Measurements from ENCODE around the gene NUDT14. TPM values are rescaled to one million over a fixed set of nuclear protein-coding genes. Genes with fewer than 3 reads are reported as not detected.

NUDT14 gene
- polyA plus RNA-seq, 3 donors: 23.7 to 29.2 (median 26.2) TPM

GRCh38 chr14:105214324-105214915 lies 33.3 kb upstream of the NUDT14 start:
- H3K27ac ChIP-seq (ENCODE audit: low read depth, low read length): no peak overlapping the region
- WGBS, 3 donors: 90 to 91% (median 91%) methylated on average over 12 to 14 of the region's 14 CpGs

GRCh38 chr14:105213361-105213760 lies 32.2 kb upstream of the NUDT14 start:
- no peak overlapping the region for H3K27ac ChIP-seq (ENCODE audit: low read depth, low read length)
- 73 to 91% (median 76%) methylated on average over 10 of the region's 10 CpGs for WGBS, 3 donors

DNA sequence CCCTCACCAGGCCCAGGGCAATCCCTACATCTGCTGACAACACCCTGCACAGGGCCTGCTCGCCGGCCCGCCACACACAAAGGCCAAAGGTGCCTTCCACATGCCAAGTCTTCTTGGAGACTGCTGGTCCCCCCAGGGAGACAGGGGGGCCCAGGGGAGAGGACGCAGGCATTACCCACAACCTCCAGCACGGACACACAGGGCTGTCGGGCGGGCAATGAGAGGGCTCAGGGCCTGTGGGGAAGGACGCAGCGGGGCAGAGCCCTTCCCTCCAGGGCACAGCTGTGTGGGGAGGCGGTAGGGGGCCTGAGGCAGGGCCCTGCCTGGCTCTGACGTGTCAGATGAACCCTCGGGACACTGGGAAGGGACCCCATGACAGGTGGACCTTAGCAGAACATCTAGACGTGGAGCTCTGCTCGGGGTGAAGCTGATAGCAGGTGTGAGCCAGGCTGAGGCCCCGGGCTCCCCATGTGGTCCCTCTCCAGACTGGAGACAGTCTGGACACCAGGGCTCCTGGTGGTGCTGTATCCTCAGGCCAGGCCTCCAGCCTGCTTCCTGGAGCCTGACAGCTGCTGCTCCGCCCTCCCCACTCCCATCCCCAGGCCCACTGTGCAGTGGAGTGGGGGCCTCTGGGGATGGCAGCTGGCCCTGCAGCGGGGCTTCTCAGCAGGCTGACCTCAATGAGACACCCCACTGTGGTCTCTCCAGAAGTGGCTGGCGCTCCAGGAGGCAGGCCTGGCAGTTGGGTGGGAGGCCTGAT lies 31.6 kb upstream of the NUDT14 start:
- 85 to 89% (median 85%) methylated on average over 18 of the region's 18 CpGs for WGBS, 3 donors
- H3K27ac ChIP-seq (ENCODE audit: low read depth, low read length): no peak overlapping the region

- 84 to 91% (median 90%) methylated on average over 9 of the region's 9 CpGs for WGBS, 3 donors
- H3K27ac ChIP-seq (ENCODE audit: low read depth, low read length): no peak overlapping the region
Observed at GRCh38 chr14:105211758-105212089, 30.6 kb upstream of the NUDT14 start.

- WGBS, 3 donors: 92 to 93% (median 92%) methylated on average over 23 of the region's 23 CpGs
Observed at GRCh38 chr14:105211086-105211757, 30.1 kb upstream of the NUDT14 start.

DNA sequence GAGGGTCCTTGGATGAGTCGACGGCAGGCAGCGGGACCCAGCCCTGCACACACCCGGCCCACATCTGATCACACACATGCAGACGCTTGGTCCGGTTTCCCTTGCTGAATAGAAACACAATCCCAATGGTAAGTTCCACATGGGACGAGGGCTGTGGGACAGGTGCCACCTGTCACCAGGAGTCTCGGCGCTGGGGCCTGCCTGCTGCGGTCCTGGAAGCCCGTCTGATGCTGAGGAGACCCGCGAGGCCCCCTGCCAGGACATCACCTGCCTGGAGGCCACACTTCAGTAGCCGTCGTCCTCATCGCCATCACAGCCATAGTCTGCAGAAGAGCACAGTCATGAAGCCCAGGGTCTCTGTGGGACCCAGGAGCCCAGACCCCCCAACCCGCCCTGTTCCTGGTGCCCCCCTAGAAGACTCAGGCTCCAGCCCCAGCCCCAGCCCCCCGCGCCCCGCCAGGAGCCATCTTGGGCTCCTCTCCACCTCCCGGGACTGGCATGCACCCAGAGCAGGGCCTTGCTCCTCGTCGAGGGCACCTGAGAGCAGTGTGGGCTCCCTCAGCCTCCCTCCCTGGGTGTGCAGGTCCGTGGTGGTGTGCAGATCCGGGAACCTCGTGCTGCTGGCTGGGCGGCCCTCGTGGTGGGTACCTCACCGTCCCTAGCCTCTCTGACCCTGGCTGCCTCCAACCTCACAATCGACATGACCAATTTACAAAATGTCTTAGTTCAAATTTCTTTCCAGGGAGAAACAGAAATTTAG lies 29.3 kb upstream of the NUDT14 start:
- WGBS, 3 donors: 80 to 95% (median 94%) methylated on average over 29 to 30 of the region's 30 CpGs
- no peak overlapping the region for H3K27ac ChIP-seq (ENCODE audit: low read depth, low read length)

More at GRCh38 chr14:105211086-105211757, 30.1 kb upstream of the NUDT14 start:
- no peak overlapping the region for H3K27ac ChIP-seq (ENCODE audit: low read depth, low read length)

DNA sequence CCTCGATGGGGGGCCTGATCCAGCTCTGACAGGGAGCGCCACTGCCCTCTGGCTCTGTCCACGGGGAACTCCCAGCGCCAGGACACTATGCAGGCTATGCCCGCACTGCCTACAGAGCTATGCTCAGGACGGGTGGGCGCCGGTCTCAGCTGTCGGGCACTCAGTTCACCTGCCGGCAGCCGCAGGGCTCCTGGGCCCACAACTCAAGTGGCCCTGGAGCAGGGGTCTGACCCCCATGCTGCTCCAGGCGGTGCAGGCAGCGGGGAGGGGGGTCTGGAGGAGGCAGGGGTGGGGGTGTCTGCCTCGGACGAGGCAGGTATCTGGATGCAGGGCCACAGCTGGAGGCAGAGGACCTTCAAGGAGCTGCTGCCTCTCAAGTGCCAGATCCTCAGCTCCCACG lies 28.5 kb upstream of the NUDT14 start:
- WGBS, 3 donors: 94 to 98% (median 95%) methylated on average over 16 of the region's 16 CpGs

GRCh38 chr14:105209091-105209490 lies 28.0 kb upstream of the NUDT14 start:
- 88 to 95% (median 93%) methylated on average over 8 of the region's 8 CpGs for WGBS, 3 donors

More for the DNA sequence above, 28.5 kb upstream of the NUDT14 start:
- H3K27ac ChIP-seq (ENCODE audit: low read depth, low read length): no peak overlapping the region

GRCh38 chr14:105208738-105209075 lies 27.6 kb upstream of the NUDT14 start:
- 89 to 91% (median 90%) methylated on average over 12 of the region's 12 CpGs for WGBS, 3 donors
- H3K27ac ChIP-seq (ENCODE audit: low read depth, low read length): no peak overlapping the region

More at GRCh38 chr14:105209091-105209490, 28.0 kb upstream of the NUDT14 start:
- H3K27ac ChIP-seq (ENCODE audit: low read depth, low read length): no peak overlapping the region

GRCh38 chr14:105207996-105208737 lies 27.1 kb upstream of the NUDT14 start:
- WGBS, 3 donors: 88 to 94% (median 92%) methylated on average over 19 to 25 of the region's 25 CpGs
- H3K27ac ChIP-seq (ENCODE audit: low read depth, low read length): no peak overlapping the region

GRCh38 chr14:105207460-105207901 lies 26.4 kb upstream of the NUDT14 start:
- no peak overlapping the region for H3K27ac ChIP-seq (ENCODE audit: low read depth, low read length)

DNA sequence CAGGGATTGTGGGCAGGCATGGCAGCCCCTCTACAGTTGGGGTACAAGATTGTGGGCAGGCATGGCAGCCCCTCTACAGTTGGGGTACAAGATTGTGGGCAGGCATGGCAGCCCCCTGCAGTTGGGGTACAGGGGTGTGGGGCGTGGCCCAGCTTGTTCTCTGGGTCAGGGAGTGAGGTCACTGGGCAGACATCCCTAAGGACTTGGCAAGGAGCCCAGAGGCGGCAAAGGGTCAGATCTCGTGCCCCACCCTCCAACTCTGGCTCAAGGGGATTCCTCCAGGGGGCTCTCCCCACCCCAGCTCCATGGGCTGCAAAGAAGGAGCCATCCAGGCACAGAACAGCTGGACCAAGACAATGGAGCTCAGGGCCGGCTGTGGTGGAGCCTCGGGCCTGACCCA lies 25.8 kb upstream of the NUDT14 start:
- H3K27ac ChIP-seq (ENCODE audit: low read depth, low read length): no peak overlapping the region
- WGBS, 3 donors: 44 to 50% (median 46%) methylated on average over 5 of the region's 5 CpGs

More at GRCh38 chr14:105207460-105207901, 26.4 kb upstream of the NUDT14 start:
- WGBS, 3 donors: 75 to 81% (median 81%) methylated on average over 13 of the region's 13 CpGs

- 30 to 45% (median 41%) methylated on average over 12 of the region's 12 CpGs for WGBS, 3 donors
- no peak overlapping the region for H3K27ac ChIP-seq (ENCODE audit: low read depth, low read length)
Observed at GRCh38 chr14:105205673-105206208, 24.6 kb upstream of the NUDT14 start.

- H3K27ac ChIP-seq (ENCODE audit: low read depth, low read length): no peak overlapping the region
- WGBS, 3 donors: 39 to 47% (median 47%) methylated on average over 19 to 21 of the region's 21 CpGs
Observed at GRCh38 chr14:105204931-105205672, 24.0 kb upstream of the NUDT14 start.

DNA sequence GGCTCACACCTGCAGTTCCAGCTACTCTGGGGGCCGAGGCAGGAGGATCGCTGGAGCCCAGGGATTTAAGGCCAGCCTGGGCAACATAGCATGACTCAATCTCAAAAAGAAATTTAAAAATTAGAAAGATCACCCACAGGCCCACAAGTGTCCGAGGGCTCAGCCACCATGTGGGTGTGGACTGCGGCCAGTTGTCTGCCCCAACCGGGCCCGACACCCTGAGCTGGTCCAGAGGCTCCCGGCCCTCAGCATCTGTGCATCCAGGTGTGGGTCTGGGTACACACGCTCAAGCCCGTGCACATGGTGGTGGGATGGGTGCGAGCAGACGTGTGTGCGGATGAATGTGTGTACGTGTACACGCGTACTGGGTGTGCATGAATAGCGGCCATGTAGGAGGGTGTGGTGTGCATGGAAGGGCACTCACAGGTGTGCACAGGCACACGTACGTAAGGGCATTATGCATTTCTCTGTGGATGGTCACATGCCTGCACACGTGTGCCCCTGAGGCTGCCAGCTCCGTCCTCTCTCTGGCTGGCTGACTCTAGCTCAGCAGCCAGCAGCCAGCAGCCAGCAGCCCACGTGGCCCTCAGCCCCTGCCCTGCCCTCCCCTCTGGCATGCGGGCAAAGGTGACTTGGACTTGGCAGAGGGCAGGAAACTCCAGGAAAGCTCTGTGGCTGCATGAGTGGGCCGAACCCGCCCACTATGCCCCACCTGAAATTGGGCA lies 23.3 kb upstream of the NUDT14 start:
- WGBS, 3 donors: 34 to 55% (median 54%) methylated on average over 22 to 24 of the region's 24 CpGs
- no peak overlapping the region for H3K27ac ChIP-seq (ENCODE audit: low read depth, low read length)

GRCh38 chr14:105203701-105204100 lies 22.6 kb upstream of the NUDT14 start:
- WGBS, 3 donors: 58 to 78% (median 75%) methylated on average over 6 of the region's 6 CpGs
- no peak overlapping the region for H3K27ac ChIP-seq (ENCODE audit: low read depth, low read length)
